Transverse colon (tissue), 4 donors: Measurements from ENCODE around the gene ITGB5. TPM values are rescaled to one million over a fixed set of nuclear protein-coding genes. Genes with fewer than 3 reads are reported as not detected.
"Not testable (repeated sequence)": the region's sequence is repeated elsewhere in the genome, so short reads cannot be mapped to it uniquely, and the experiment has no call there.

Experiments
- DNase-seq: peaks from one replicate; pipeline ENCODE4 v3.0.0-alpha.2; 2019
- H3K27ac ChIP-seq, 4 donors: fragments of 200-600 bp; sonication (generic); 2 replicates each; pipeline ENCODE4 v1.5.1; 2016 to 2018; ENCODE audit warnings: inconsistent platforms in 4 of 4
- H3K27me3 ChIP-seq: fragments of 200-600 bp; sonication (generic); 2 replicates; pipeline ENCODE4 v1.5.1; 2017; ENCODE audit warnings: inconsistent platforms
- H3K36me3 ChIP-seq, 4 donors: fragments of 200-600 bp; sonication (generic); 2 replicates each; pipeline ENCODE4 v1.5.1; 2017 to 2019; ENCODE audit warnings: inconsistent platforms in 4 of 4
- H3K4me1 ChIP-seq, 4 donors: fragments of 200-600 bp; sonication (generic); 2 replicates each; pipeline ENCODE4 v1.5.1; 2017 to 2020; ENCODE audit warnings: inconsistent platforms in 4 of 4
- H3K4me3 ChIP-seq, 4 donors: fragments of 200-600 bp; sonication (generic); 1 replicate in 1 of 4; 2 replicates in 3 of 4; pipeline versions ENCODE4 v1.5.1 to v1.6.1; 2017 to 2019; ENCODE audit warnings: inconsistent platforms in 4 of 4
- H3K9me3 ChIP-seq, 2 donors: fragments of 200-600 bp; sonication (generic); 2 replicates each; pipeline ENCODE4 v1.5.1; 2017 to 2019; ENCODE audit warnings: inconsistent platforms in 2 of 2
- EP300 ChIP-seq: sonication (generic); formaldehyde crosslinking; IDR thresholded peaks from one replicate; pipeline ENCODE4 v1.6.1; 2017; ENCODE audit warnings: antibody characterized with exemption, low read depth
- POLR2A ChIP-seq: fragments of 450-650 bp; IDR thresholded peaks from one replicate; pipeline ENCODE4 v1.6.1; 2016; ENCODE audit warnings: antibody characterized with exemption, mild to moderate bottlenecking, moderate library complexity
- POLR2AphosphoS5 ChIP-seq, 3 donors: sonication (generic); formaldehyde crosslinking; IDR thresholded peaks; one replicate each; pipeline ENCODE4 v1.6.1; 2016; ENCODE audit warnings: antibody characterized with exemption in 3 of 3
- WGBS, 2 donors: methylation state at CpG; one replicate each; pipeline ENCODE4 v1.1.5; 2018; ENCODE audit warnings: low coverage in 1 of 2; 5-methylcytosine and 5-hydroxymethylcytosine counted together
- in situ Hi-C, 4 donors: fragments of 200-750 bp; cut with MboI; loops; one replicate each; pipeline versions ENCODE4 v1.15.0 to v1.15.1; 2017; ENCODE audit warnings: low sequenced_read_pairs in 3 of 4, low pct_ligation_motif_present in 1 of 4, low pct_unique_long_range_greater_than_20kb in 1 of 4
- intact Hi-C: fragments of 100-400 bp; cut with DNase I; formaldehyde crosslinking; loops from one replicate; pipeline ENCODE4 v1.15.1; 2023; ENCODE audit warnings: low total_unique reads
- total RNA-seq, 4 donors: library from RNA; depleted of rRNA; stranded (reverse); fragments of >200 nt; gene quantifications; one replicate each; pipeline ENCODE4 v1.1.0, GENCODE V29; 2016
- TF ChIP-seq, protein P1 (sequence below), 5 experiments: fragments of 200-600 bp in 3 of 5; fragments of 450-650 bp in 2 of 5; sonication (generic) in 3 of 5; IDR thresholded peaks; 1 replicate in 2 of 5; 2 replicates in 3 of 5; pipeline ENCODE4 v1.5.1; 2016 to 2017; ENCODE audit warnings: antibody characterized with exemption in 5 of 5, inconsistent platforms in 3 of 5, mild to moderate bottlenecking in 2 of 5, moderate library complexity in 1 of 5

ITGB5 gene
- total RNA-seq, 4 donors from 2014 or later, result 62.8 to 572 (median 105) TPM

DNA sequence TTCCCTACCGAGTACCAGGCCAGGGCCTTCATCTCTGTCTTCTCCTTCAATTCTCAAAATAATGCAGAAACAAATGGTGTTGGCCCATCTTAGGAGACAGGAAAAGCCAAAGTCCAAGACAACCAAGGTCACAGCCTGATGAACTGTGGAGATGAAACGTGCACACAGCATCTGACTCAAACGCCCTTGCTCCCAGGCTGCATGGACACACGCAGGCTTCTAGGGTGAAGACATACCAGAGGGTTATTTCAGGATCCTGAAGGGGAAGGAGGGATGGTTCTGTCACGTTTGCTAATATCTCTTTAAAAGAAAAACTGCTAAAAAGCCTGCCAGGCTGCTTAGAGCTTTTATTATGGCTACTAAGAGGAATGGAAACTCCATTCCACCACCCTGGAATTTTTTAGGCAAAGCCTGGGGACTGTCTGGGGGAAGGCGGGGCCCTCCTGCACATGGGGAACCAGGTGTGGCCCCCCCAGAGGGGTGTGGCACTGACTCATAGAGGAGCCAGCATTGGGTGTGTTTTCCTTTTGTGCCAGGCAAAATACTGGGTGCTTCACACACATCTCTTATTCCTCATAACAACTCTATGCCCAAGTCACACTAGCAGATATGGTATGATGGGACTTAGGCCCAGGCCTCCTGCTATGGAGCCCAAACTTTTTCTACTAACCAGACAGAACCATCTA lies 94.0 kb downstream of the ITGB5 start:
- peak overlapping the region in 1 of 4 donors; percentile 62 for H3K27ac ChIP-seq
- intact Hi-C loops (no loop called here), in situ Hi-C loops (no loop called here)
- WGBS, 2 donors, result 60 to 80% methylated on average over 5 to 6 of the region's 6 CpGs
- no peak overlapping the region for H3K4me3 ChIP-seq
- no peaks in the 10 kb centered on the region for H3K9me3 ChIP-seq
- no peaks in the 10 kb centered on the region for H3K27me3 ChIP-seq
- H3K4me1 ChIP-seq, result peaks cover 0 to 27% (median 6%) of the 10 kb centered on the region in 4 donors
- no peaks in the 10 kb centered on the region for H3K36me3 ChIP-seq
- no peak for DNase-seq
- TF ChIP-seq POLR2AphosphoS5 (IDR thresholded peaks at IDR 0.05), result no peak
- TF ChIP-seq, protein P1, sequence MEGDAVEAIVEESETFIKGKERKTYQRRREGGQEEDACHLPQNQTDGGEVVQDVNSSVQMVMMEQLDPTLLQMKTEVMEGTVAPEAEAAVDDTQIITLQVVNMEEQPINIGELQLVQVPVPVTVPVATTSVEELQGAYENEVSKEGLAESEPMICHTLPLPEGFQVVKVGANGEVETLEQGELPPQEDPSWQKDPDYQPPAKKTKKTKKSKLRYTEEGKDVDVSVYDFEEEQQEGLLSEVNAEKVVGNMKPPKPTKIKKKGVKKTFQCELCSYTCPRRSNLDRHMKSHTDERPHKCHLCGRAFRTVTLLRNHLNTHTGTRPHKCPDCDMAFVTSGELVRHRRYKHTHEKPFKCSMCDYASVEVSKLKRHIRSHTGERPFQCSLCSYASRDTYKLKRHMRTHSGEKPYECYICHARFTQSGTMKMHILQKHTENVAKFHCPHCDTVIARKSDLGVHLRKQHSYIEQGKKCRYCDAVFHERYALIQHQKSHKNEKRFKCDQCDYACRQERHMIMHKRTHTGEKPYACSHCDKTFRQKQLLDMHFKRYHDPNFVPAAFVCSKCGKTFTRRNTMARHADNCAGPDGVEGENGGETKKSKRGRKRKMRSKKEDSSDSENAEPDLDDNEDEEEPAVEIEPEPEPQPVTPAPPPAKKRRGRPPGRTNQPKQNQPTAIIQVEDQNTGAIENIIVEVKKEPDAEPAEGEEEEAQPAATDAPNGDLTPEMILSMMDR (IDR thresholded peaks at IDR 0.05), result no peak
- TF ChIP-seq EP300, result no peak
- TF ChIP-seq POLR2A, result no peak

DNA sequence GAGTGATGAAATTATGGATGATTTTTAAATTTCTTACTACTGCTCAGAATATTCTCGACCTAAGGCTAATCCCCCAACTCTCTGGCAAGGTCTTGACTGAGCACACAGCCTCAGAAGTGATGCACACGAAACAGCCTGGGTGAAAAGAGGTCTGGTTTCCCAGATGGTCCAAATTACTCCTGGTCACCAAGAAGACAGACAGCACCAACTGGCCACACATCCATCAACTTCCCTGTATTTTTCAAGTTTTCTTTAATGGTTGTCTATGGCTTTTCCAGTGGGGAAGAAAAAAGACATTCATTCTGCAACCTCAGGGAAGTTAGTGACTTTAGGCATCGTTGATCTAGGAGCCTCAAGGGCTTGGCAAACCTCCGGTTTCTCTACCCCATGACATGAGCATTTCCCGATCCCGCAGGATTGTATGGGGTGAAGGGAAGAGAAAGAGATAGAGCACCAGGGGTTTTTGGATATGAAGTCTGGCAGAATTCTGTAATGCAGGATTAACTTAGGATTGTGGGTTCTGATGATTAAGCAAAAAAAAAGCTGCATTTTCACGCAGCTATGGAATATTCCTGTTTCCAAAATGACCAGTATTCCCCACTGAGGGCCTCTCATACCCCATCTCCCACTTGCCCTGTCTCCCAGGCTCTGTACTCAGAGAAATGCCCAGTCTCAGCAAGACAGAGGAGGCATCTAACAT lies 94.7 kb downstream of the ITGB5 start:
- no peak for DNase-seq
- intact Hi-C loops (no loop called here), in situ Hi-C loops (no loop called here)
- Histone ChIP-seq H3K27ac (peak overlapping the region; percentile 36 to 68 (median 61)), H3K4me1 (peaks cover 0 to 30% (median 12%) of the 10 kb centered on the region in 4 donors), H3K36me3 (no peaks in the 10 kb centered on the region), H3K27me3 (no peaks in the 10 kb centered on the region), H3K4me3 (no peak overlapping the region), H3K9me3 (no peaks in the 10 kb centered on the region)
- WGBS, 2 donors, result 76 to 87% methylated on average over 6 to 7 of the region's 7 CpGs
- TF ChIP-seq POLR2AphosphoS5 (IDR thresholded peaks at IDR 0.05), result no peak
- TF ChIP-seq, protein P1 (IDR thresholded peaks at IDR 0.05), result no peak

DNA sequence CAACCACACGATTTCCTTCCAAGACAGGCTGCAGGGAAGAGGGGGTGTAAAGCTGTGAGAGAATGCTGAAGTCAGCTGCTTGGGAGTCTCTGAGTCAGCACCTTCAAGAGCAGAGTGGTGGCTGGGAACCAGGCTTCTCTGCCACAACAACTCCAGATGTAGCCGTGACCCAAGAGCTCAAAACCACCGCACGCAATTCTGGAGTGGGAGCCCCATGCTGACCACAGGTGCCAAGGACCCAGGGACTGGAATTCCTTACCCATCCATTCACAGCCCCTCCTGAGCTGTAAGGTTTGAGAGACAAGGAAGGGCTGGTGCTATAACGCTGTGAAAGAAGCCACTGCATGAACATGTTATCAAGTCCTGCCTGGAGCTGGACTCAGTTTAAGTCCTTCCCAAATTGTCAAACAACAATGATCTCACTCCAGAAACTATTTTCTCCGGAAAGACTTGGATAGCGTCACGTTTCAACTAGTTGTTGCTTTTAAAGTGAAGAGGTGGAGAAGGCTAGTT lies 95.5 kb downstream of the ITGB5 start:
- TF ChIP-seq POLR2AphosphoS5 (IDR thresholded peaks at IDR 0.05) (no peak), POLR2A (no peak), EP300 (no peak)
- TF ChIP-seq, protein P1 (IDR thresholded peaks at IDR 0.05), result no peak
- intact Hi-C loops, result no loop called here
- no peaks in the 10 kb centered on the region for H3K9me3 ChIP-seq
- no peaks in the 10 kb centered on the region for H3K27me3 ChIP-seq
- peak overlapping the region; percentile 36 to 68 (median 61) for H3K27ac ChIP-seq
- H3K4me1 ChIP-seq, result peaks cover 7 to 38% (median 20%) of the 10 kb centered on the region in 4 donors
- 50 to 62% methylated on average over 4 to 8 of the region's 8 CpGs for WGBS, 2 donors
- H3K36me3 ChIP-seq, result no peaks in the 10 kb centered on the region
- in situ Hi-C loops, result no loop called here
- no peak overlapping the region for H3K4me3 ChIP-seq
- DNase-seq, result peak; percentile 39

DNA sequence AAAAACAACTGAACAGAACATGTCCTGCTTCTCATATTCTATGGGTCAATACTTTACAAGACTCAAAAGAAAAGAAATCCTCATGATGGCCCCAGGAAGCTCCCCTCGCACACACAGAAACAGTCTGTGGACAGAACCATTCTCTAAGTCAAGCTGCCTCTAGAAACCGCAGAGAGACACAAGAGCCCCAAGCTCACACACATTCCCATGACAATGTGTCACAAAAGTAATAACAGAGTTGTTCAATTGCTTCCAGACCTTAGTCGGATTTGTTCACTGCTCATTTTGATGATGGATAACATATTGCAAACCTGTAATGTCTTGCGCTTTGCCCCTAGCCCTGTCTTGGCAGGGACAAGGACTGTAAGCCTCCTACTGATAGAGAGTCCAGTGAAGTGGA lies 96.0 kb downstream of the ITGB5 start:
- H3K27ac ChIP-seq, result peak overlapping the region; percentile 36 to 68 (median 61)
- TF ChIP-seq EP300 (no peak), POLR2A (no peak), POLR2AphosphoS5 (IDR thresholded peaks at IDR 0.05) (no peak)
- TF ChIP-seq, protein P1 (IDR thresholded peaks at IDR 0.05), result no peak
- H3K9me3 ChIP-seq, result no peaks in the 10 kb centered on the region
- H3K4me3 ChIP-seq, result no peak overlapping the region
- H3K27me3 ChIP-seq, result no peaks in the 10 kb centered on the region
- H3K4me1 ChIP-seq, result peaks cover 12 to 44% (median 25%) of the 10 kb centered on the region in 4 donors
- DNase-seq, result no peak
- intact Hi-C loops, result no loop called here
- H3K36me3 ChIP-seq, result no peaks in the 10 kb centered on the region
- WGBS, 2 donors, result 83 to 100% methylated on average over 2 to 4 of the region's 4 CpGs
- in situ Hi-C loops, result no loop called here

DNA sequence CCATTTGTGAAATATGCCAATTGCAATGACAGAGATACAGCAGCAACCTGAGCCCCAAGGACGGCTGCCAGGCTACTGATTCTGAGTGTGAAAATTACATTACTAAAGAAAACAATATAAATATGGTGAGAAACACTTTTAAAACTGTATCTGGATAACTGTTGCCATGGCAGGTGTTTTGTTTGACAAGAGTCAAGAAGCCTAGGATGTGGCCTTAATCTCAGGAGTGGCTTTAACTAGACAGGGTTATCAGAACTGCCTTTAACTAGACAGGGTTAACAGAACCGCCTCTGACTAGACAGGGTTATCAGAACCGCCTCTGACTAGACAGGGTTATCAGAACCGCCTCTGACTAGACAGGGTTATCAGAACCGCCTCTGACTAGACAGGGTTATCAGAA lies 98.1 kb downstream of the ITGB5 start:
- DNase-seq, H3K9me3 ChIP-seq, H3K27ac ChIP-seq, intact Hi-C loops, H3K36me3 ChIP-seq, in situ Hi-C loops, H3K27me3 ChIP-seq, H3K4me3 ChIP-seq: not testable (repeated sequence)
- WGBS, 2 donors, result 65% methylated on average over 3 of the region's 5 CpGs; no CpG with 5 or more reads in 1 of the 2 donors
- H3K4me1 ChIP-seq, result peaks cover 12 to 48% (median 27%) of the 10 kb centered on the region in 4 donors
